Activated CD4-positive, alpha-beta T cell treated with anti-CD3 and anti-CD28 coated beads for 4 hours (primary cell): ENCODE measurements around the gene EEF2KMT.
"Not testable (repeated sequence)": the region's sequence is repeated elsewhere in the genome, so short reads cannot be mapped to it uniquely, and the experiment has no call there.

Experiments used
- DNase-seq, 2 donors: peaks; one replicate each; pipeline ENCODE4 v3.0.0-alpha.2; 2020

The EEF2KMT gene

GRCh38 chr16:5095145-5095830 is 2.3 kb downstream of the EEF2KMT start:
- not testable (repeated sequence) for DNase-seq

- not testable (repeated sequence) for DNase-seq
Measured at GRCh38 chr16:5093746-5094145, 3.8 kb downstream of the EEF2KMT start.

GRCh38 chr16:5093081-5093480 is 4.5 kb downstream of the EEF2KMT start:
- not testable (repeated sequence) for DNase-seq

- not testable (repeated sequence) for DNase-seq
Measured at GRCh38 chr16:5090592-5090991, 7.0 kb downstream of the EEF2KMT start.

GRCh38 chr16:5089911-5090555 is 7.6 kb downstream of the EEF2KMT start:
- not testable (repeated sequence) for DNase-seq

- DNase-seq: not testable (repeated sequence)
Measured at GRCh38 chr16:5088936-5089335, 8.7 kb downstream of the EEF2KMT start.

GRCh38 chr16:5088086-5088790 is 9.4 kb downstream of the EEF2KMT start:
- DNase-seq: not testable (repeated sequence)

GRCh38 chr16:5085716-5086115 is 11.9 kb downstream of the EEF2KMT start:
- DNase-seq: not testable (repeated sequence)

- DNase-seq: peak; percentile 29 to 52
Measured at GRCh38 chr16:5084802-5085201, 12.8 kb downstream of the EEF2KMT start.

- not testable (repeated sequence) for DNase-seq
Measured at GRCh38 chr16:5084099-5084731, 13.4 kb downstream of the EEF2KMT start.

GRCh38 chr16:5083646-5084045 is 13.9 kb downstream of the EEF2KMT start:
- DNase-seq: not testable (repeated sequence)

GRCh38 chr16:5080996-5081395 is 16.6 kb downstream of the EEF2KMT start:
- not testable (repeated sequence) for DNase-seq

GRCh38 chr16:5080461-5080860 is 17.1 kb downstream of the EEF2KMT start:
- DNase-seq: not testable (repeated sequence)

- no peak for DNase-seq
Measured at GRCh38 chr16:5078626-5079025, 19.0 kb downstream of the EEF2KMT start.

GRCh38 chr16:5077304-5077703 is 20.3 kb downstream of the EEF2KMT start:
- no peak for DNase-seq

- no peak for DNase-seq
Measured at GRCh38 chr16:5075637-5076036, 22.0 kb downstream of the EEF2KMT start.

GRCh38 chr16:5073771-5074170 is 23.8 kb downstream of the EEF2KMT start:
- DNase-seq: not testable (repeated sequence)

GRCh38 chr16:5073279-5073629 is 24.3 kb downstream of the EEF2KMT start:
- DNase-seq: no peak

GRCh38 chr16:5072334-5073278 is 25.0 kb downstream of the EEF2KMT start:
- no peak for DNase-seq

- DNase-seq: peak; percentile 86 to 88
Measured at GRCh38 chr16:5071681-5072333, 25.8 kb downstream of the EEF2KMT start, which contains the start of gene ALG1. TSS of gene ALG1 (plus strand) at chr16:5071843. CDS start at chr16:5071850, 7 bp downstream.

GRCh38 chr16:5071341-5071680 is 26.3 kb downstream of the EEF2KMT start:
- no peak for DNase-seq
